DMS53 treated with DMSO at 0.1 percent for 48 hours (cell line): ENCODE measurements around the gene RNF5.
A peak's percentile ranks its signal among the peaks of the same experiment; 100 is the strongest.

Source experiments
- DNase-seq: peaks from one replicate; lab custom pipeline; 2025; ENCODE audit not compliant: unreplicated experiment; lab: John Stamatoyannopoulos, UW

The RNF5 gene

GRCh38 chr6:32151863-32152768, 26.1 kb upstream of the RNF5 start, which contains the start of gene PRRT1:
Gene PRRT1 (minus strand): TSS chr6:32151939. CDS start chr6:32151827, 112 bp downstream.
- no peak for DNase-seq

- DNase-seq: no peak
These were observed 25.2 kb upstream of the RNF5 start for GRCh38 chr6:32152769-32153563.

GRCh38 chr6:32153564-32154513, 24.4 kb upstream of the RNF5 start, which contains the start of gene PPT2:
Gene PPT2 (plus strand): TSS chr6:32154141. CDS start chr6:32154595, 454 bp downstream.
- DNase-seq: peak; percentile 56

GRCh38 chr6:32154514-32155161, 23.6 kb upstream of the RNF5 start:
- DNase-seq: peak; percentile 77

GRCh38 chr6:32156891-32157290, 21.3 kb upstream of the RNF5 start:
- DNase-seq: no peak

- DNase-seq: no peak
These were observed 20.2 kb upstream of the RNF5 start for GRCh38 chr6:32158052-32158451.

GRCh38 chr6:32163559-32164258, 14.5 kb upstream of the RNF5 start:
- no peak for DNase-seq

- no peak for DNase-seq
These were observed 13.9 kb upstream of the RNF5 start, which contains the start of gene EGFL8 for GRCh38 chr6:32164295-32164694. Gene EGFL8 (plus strand): TSS chr6:32164595. CDS start chr6:32166166, 1,571 bp downstream.

GRCh38 chr6:32166411-32167061, 11.7 kb upstream of the RNF5 start:
- no peak for DNase-seq

- peak; percentile 56 for DNase-seq
These were observed 10.9 kb upstream of the RNF5 start for GRCh38 chr6:32167154-32167760.

GRCh38 chr6:32167761-32168262, 10.4 kb upstream of the RNF5 start:
- no peak for DNase-seq

- no peak for DNase-seq
These were observed 9.9 kb upstream of the RNF5 start for GRCh38 chr6:32168350-32168749.

- DNase-seq: no peak
These were observed 9.2 kb upstream of the RNF5 start for GRCh38 chr6:32168807-32169591.

GRCh38 chr6:32170294-32170693, 7.9 kb upstream of the RNF5 start:
- DNase-seq: no peak

- no peak for DNase-seq
These were observed 7.0 kb upstream of the RNF5 start for GRCh38 chr6:32171234-32171633.

- no peak for DNase-seq
These were observed 5.0 kb upstream of the RNF5 start for GRCh38 chr6:32173051-32173727.

GRCh38 chr6:32174416-32174815, 3.8 kb upstream of the RNF5 start:
- no peak for DNase-seq
